ENCODE results near the gene DARS1.

The DARS1 gene

DNA sequence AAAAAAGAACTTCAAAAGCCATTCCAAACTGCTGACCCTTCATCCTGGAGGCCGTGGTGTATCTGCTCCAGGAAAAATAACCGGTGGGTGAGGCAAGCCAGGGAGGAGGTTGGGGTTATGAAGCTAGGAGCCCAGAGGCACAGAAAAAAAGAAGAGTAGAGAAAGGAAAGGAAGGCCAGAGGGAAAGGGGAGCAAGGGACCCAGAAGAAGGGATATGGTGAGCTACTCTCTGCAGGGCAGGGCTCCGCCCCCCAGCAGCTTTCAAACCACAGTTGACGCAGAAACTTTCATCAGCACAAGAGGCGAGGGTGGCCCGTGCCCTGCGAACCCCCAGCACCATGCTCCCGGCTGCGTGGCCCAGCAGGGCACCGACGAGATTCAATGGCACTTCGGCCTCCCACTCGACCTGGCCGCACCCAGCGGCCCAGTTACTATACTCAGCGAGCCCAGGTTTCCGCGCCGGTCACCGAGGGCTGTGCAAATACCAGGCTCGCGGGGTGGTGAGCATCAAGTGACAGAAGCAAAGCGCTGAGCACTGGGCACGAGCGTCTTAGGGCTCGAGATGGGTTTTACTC is 109.8 kb downstream of the DARS1 start:
- peak; percentile 79 for ATAC-seq

DNA sequence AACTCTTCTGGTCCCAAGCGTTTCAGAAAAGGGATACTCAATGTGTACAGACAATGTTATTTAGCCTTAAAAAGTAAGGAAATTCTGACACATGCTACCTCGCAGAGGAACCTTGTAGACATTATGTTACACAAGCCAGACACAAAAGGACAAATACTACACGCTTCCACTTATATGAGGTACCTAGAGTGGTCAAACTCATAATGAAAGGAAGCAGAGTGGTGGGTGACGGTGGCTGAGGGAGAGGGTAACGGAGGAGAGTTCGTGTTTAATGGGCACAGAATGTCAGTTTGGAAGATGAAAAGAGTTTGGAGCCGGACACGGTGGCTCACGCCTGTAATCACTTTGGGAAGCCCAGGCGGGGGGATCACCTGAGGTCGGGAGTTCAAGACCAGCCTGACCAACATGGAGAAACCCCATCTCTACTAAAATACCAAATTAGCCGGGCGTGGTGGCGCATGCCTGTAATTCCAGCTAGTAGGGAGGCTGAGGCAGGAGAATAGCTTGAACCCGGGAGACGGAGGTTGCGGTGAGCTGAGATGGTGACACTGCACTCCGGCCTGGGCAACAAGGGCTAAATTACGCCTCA is 110.6 kb downstream of the DARS1 start:
- ATAC-seq: no peak

DNA sequence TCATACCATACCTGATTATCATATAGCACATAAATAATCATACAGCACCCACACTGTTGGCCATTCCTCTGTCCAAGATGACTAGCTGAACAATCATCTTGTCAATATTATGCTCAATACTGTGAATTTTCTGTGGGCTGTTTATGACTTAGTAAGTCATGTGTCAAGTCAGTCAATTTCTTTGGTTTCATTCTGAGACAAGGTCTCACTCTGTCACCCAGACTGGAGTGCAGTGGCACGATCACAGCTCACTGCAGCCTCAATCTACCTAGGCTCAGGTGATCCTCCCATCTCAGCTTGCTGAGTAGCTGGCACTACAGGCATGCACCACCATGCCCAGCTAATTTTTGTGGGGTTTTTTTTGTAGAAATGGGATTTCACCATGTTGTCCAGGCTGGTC is 114.9 kb downstream of the DARS1 start:
- peak; percentile 85 to 94 for ATAC-seq

DNA sequence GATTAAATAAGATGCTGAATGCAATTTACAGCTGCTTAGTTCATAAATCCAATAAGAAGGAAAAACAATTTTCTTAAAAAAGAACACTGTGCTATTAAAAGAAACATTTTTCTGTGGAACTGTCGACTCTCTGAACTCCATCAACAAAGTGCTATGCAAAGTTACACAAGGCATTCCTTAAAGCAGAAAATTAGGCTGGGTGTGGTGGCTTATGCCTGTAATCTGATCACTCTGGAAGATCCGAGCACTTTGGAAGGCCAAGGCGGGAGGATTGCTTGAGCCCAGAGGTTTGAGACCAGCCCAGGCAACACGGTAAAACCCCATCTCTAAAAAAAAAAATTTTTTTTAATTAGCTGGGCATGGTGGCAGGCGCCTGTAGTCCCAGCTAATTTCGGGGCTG is 122.2 kb downstream of the DARS1 start:
- ATAC-seq: no peak

DNA sequence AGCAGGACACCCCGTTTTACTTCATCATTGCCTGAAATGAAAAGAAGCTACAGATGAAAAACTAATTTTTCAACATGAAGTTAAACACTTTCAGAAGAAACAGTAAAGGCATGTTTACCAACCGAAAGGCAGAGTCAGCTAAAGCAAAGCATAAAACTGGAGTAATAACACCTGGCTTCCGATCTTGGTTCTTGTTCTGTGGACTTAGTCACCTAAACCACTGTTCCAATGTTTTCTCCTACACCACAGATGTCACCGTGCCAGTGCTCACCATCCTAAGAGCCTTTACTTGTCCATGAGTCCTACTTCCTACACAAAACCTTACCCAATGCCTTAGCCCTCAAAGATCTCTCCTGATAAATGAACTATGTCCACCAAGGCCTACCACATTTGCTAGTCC is 122.7 kb downstream of the DARS1 start:
- no peak for ATAC-seq
